ENCODE results near the gene REP15.
"Not testable (repeated sequence)": the region's sequence is repeated elsewhere in the genome, so short reads cannot be mapped to it uniquely, and the experiment has no call there.

- TF ChIP-seq POLR2A (IDR thresholded peaks at IDR 0.05; ENCODE audit: control extremely low read depth in 1 of 2, low read depth in 2 of 2, low read length in 2 of 2); CTCF (IDR thresholded peaks at IDR 0.05; ENCODE audit: control extremely low read depth in 1 of 3, insufficient read depth in 1 of 3, low read depth in 1 of 3, low read length in 3 of 3); NRF1 (IDR thresholded peaks at IDR 0.05; ENCODE audit: low read depth, low read length): not testable (repeated sequence)
These were observed 38.1 kb downstream of the REP15 start for GRCh38 chr12:27734321-27734720.
